MCF 10A (cell line): ENCODE results near the gene BICRAL. TPM values are rescaled to one million over a fixed set of nuclear protein-coding genes. Genes with fewer than 3 reads are reported as not detected.

Source experiments
- BruUV-seq: library from RNA; stranded (reverse); fragments of 400-500 nt; replicated peaks from 2 replicates; lab custom pipeline; 2021; lab: Mats Ljungman, UMichigan
- CTCF ChIA-PET: fragments of 300-600 bp; sonication (Branson Sonifier 250); formaldehyde crosslinking; extraction: SDS; loops from one replicate; lab custom pipeline; 2021; ENCODE audit warnings: antibody characterized with exemption, inconsistent platforms; lab: Yijun Ruan, JAX
- POLR2A ChIA-PET: fragments of 300-600, 350-650 bp; sonication (Branson Sonifier 250); formaldehyde crosslinking; extraction: SDS; loops from one replicate; lab custom pipeline; 2020; ENCODE audit warnings: antibody characterized with exemption, inconsistent platforms; lab: Yijun Ruan, JAX
- DNase-seq: peaks from one replicate; pipeline ENCODE4 v3.0.0-alpha.2; 2018; ENCODE audit not compliant: unreplicated experiment
- H3K27ac Mint-ChIP-seq: one replicate; pipeline ENCODE4 v1.8.0; 2022; ENCODE audit warnings: mild to moderate bottlenecking, low read depth, mixed read lengths; ENCODE audit not compliant: unreplicated experiment
- H3K27me3 Mint-ChIP-seq: one replicate; pipeline ENCODE4 v1.8.0; 2022; ENCODE audit warnings: mixed read lengths; ENCODE audit not compliant: insufficient read depth, unreplicated experiment
- H3K36me3 Mint-ChIP-seq: one replicate; pipeline ENCODE4 v1.8.0; 2022; ENCODE audit warnings: mild to moderate bottlenecking, moderate library complexity, mixed read lengths; ENCODE audit not compliant: insufficient read depth, unreplicated experiment
- H3K4me1 Mint-ChIP-seq: one replicate; pipeline ENCODE4 v1.8.0; 2022; ENCODE audit warnings: mixed read lengths; ENCODE audit not compliant: insufficient read depth, unreplicated experiment
- H3K4me3 Mint-ChIP-seq: one replicate; pipeline ENCODE4 v1.8.0; 2022; ENCODE audit warnings: mild to moderate bottlenecking, moderate library complexity, mixed read lengths; ENCODE audit not compliant: unreplicated experiment
- H3K9me3 Mint-ChIP-seq: one replicate; pipeline ENCODE4 v1.8.0; 2022; ENCODE audit warnings: mixed read lengths; ENCODE audit not compliant: unreplicated experiment
- intact Hi-C: fragments of 100-400 bp; cut with micrococcal nuclease; formaldehyde crosslinking; loops from 2 replicates; pipeline ENCODE4 v1.14.1; 2022
- total RNA-seq: library from RNA; stranded (reverse); gene quantifications from 2 replicates; pipeline ENCODE4 v1.2.3, GENCODE V29; 2022
- TF ChIP-seq, protein P1 (sequence below): fragments of 200-600 bp; IDR thresholded peaks from one replicate; pipeline ENCODE4 v1.8.0; 2022; ENCODE audit warnings: antibody characterized with exemption, mild to moderate bottlenecking; ENCODE audit not compliant: unreplicated experiment

The BICRAL gene
- total RNA-seq, 1 experiment from 2014 or later = 9.8 TPM

GRCh38 chr6:42758756-42759430 lies 23.0 kb upstream of the BICRAL start:
- TF ChIP-seq, protein P1, sequence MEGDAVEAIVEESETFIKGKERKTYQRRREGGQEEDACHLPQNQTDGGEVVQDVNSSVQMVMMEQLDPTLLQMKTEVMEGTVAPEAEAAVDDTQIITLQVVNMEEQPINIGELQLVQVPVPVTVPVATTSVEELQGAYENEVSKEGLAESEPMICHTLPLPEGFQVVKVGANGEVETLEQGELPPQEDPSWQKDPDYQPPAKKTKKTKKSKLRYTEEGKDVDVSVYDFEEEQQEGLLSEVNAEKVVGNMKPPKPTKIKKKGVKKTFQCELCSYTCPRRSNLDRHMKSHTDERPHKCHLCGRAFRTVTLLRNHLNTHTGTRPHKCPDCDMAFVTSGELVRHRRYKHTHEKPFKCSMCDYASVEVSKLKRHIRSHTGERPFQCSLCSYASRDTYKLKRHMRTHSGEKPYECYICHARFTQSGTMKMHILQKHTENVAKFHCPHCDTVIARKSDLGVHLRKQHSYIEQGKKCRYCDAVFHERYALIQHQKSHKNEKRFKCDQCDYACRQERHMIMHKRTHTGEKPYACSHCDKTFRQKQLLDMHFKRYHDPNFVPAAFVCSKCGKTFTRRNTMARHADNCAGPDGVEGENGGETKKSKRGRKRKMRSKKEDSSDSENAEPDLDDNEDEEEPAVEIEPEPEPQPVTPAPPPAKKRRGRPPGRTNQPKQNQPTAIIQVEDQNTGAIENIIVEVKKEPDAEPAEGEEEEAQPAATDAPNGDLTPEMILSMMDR = no peak
- CTCF ChIA-PET = no interaction called here
- POLR2A ChIA-PET = interaction anchor here (2.0 kb wide), 1 partner anchor 12 kb away, joined by 5 read pairs; the partner anchor contains the start of gene TBCC
- BruUV-seq = no TSS peak
- Mint-ChIP-seq H3K4me3 (no peak overlapping the region), H3K27ac (no peak overlapping the region), H3K4me1 (no peaks in the 10 kb centered on the region), H3K27me3 (no peaks in the 10 kb centered on the region), H3K9me3 (no peaks in the 10 kb centered on the region), H3K36me3 (peaks cover 12% of the 10 kb centered on the region)
- DNase-seq = no peak
- intact Hi-C loops = no loop called here

DNA sequence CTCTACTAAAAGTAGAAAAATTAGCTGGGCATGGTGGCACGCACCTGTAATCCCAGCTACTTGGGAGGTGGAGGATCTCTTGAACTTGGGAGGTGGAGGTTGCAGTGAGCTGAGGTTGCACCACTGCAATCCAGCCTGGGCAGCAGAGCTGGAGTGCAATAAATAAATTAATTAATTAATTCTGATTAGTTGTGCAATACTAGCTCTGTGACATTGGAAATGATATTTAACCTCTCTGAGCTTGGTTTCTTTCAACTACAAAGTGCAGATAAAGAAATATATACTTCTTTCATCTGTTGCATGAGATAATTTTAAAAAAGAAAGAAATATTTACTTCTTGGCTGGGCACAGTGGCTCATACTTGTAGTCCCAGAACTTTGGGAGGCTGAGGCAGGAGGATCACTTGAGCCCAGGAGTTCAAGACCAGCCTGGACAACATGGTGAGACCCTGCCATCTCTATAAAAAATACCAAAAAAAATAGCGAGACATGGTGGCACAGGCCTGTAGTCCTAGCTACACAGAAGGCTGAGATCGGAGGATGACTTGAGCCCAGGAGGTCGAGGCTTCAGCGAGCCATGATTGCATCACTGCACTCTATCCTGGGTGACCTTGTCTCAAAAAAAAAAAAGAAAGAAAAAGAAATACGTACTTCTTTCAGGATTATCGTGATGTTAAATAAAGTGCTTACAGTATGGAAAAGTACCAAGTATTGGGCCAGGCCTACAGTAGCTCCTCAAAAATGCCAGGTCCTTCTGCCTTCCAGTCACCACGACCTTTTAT lies 20.4 kb upstream of the BICRAL start:
- Mint-ChIP-seq H3K9me3 (no peaks in the 10 kb centered on the region), H3K4me3 (no peak overlapping the region), H3K27me3 (no peaks in the 10 kb centered on the region), H3K36me3 (peaks cover 12% of the 10 kb centered on the region), H3K27ac (no peak overlapping the region), H3K4me1 (peaks cover 7% of the 10 kb centered on the region)
- DNase-seq = no peak
- intact Hi-C loops = no loop called here
- TF ChIP-seq, protein P1 = no peak
- POLR2A ChIA-PET = interaction anchor here (0.9 to 2.5 kb wide), 4 partner anchors 13 to 20 kb away, joined by 3 to 10 read pairs (median 4); partner anchors contain the start of gene BICRAL
- BruUV-seq = no TSS peak
- CTCF ChIA-PET = interaction anchor here (0.5 to 1.2 kb wide), 4 partner anchors 13 to 1901 kb away, joined by 3 to 6 read pairs (median 4); partner anchors contain the start of gene CUL9

DNA sequence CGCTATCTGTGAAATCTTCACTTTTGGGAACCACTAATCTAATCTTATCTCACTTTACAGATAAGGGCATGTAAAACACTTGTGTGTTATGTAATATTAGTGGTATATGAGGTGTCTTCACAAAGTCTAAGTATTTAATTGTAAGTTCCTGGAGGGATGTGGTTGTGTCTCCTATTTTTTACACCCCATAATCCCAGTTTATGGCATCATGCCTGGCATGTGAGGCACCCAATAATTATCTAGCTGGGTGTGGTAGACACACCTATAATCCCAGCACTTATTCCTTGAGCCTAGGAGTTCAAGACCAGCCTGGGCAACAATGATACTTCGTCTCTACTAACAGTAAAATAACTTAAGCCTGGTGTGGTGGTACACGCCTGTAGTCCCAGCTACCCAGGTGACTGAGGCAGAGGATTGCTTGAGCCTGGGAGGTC lies 19.4 kb upstream of the BICRAL start:
- CTCF ChIA-PET = interaction anchor here (0.6 to 1.2 kb wide), 2 partner anchors 17 to 131 kb away, joined by 3 to 4 read pairs; no protein-coding TSS in a partner anchor
- no peaks in the 10 kb centered on the region for H3K27me3 Mint-ChIP-seq
- H3K9me3 Mint-ChIP-seq = no peaks in the 10 kb centered on the region

More for the DNA sequence above, 19.4 kb upstream of the BICRAL start:
- intact Hi-C loops = no loop called here
- TF ChIP-seq, protein P1 = no peak
- peaks cover 11% of the 10 kb centered on the region for H3K4me1 Mint-ChIP-seq
- H3K27ac Mint-ChIP-seq = no peak overlapping the region
- no TSS peak for BruUV-seq
- H3K4me3 Mint-ChIP-seq = no peak overlapping the region
- no peak for DNase-seq
- POLR2A ChIA-PET = interaction anchor here (0.6 to 2.5 kb wide), 4 partner anchors 13 to 19 kb away, joined by 3 to 10 read pairs (median 4); partner anchors contain the start of gene BICRAL
- H3K36me3 Mint-ChIP-seq = peaks cover 12% of the 10 kb centered on the region
